K562 (cell line): ENCODE results near the gene CNP. TPM values are rescaled to one million over a fixed set of nuclear protein-coding genes. Genes with fewer than 3 reads are reported as not detected.

Experiments
- ATAC-seq: fragments of 200-7000 bp; cut with Tn5 transposase; 3 replicates; pipeline ENCODE4 v1.9.1; 2020; ENCODE audit warnings: moderate library complexity
- BruUV-seq: library from RNA; stranded (reverse); fragments of 400-500 nt; replicated peaks from 2 replicates; lab custom pipeline; 2021; lab: Mats Ljungman, UMichigan
- CTCF ChIA-PET: fragments of 300-600 bp; formaldehyde crosslinking; extraction: SDS; loops from one replicate; lab custom pipeline; 2021; ENCODE audit warnings: low intra/inter-chr PET ratio; lab: Yijun Ruan, JAX
- POLR2A ChIA-PET: fragments of 300-600, 350-650 bp; sonication (Branson Sonifier 250); formaldehyde crosslinking; extraction: SDS; loops from one replicate; lab custom pipeline; 2021; ENCODE audit warnings: antibody characterized with exemption, inconsistent platforms; lab: Yijun Ruan, JAX
- DNase-seq, 4 experiments: peaks; one replicate each; pipeline versions ENCODE4 v3.0.0 to v3.0.0-alpha.2; 2011 to 2018; ENCODE audit warnings: low spot score in 3 of 4, mixed read lengths in 3 of 4; ENCODE audit errors: extremely low read depth in 1 of 4
- FAIRE-seq: peaks from 2 replicates; lab custom pipeline; 2011; peaks lifted over from hg19 to GRCh38; lab: Jason Lieb, UNC
- H2AFZ ChIP-seq: 2 replicates; pipeline ENCODE4 v1.6.0; 2011; ENCODE audit warnings: low read depth, low read length, control low read depth, inconsistent platforms
- H3K27ac ChIP-seq: fragments of 200-600 bp; 3 replicates; pipeline ENCODE4 v1.8.0; 2011; ENCODE audit warnings: low read depth, mild to moderate bottlenecking, control low read depth, inconsistent platforms, low read length, moderate library complexity, mixed read lengths; ENCODE audit errors: extremely low read depth
- H3K27me3 ChIP-seq, 2 experiments: fragments of 300-600 bp in 1 of 2; 2 replicates in 1 of 2; 3 replicates in 1 of 2; pipeline versions ENCODE4 v1.6.0 to v1.8.0; 2011; ENCODE audit warnings: inconsistent platforms in 2 of 2, low read length in 2 of 2, mild to moderate bottlenecking in 1 of 2, mixed read lengths in 1 of 2, moderate library complexity in 1 of 2; ENCODE audit not compliant: control insufficient read depth in 2 of 2, insufficient read depth in 2 of 2
- H3K36me3 ChIP-seq: fragments of 300-600 bp; 3 replicates; pipeline ENCODE4 v1.8.0; 2011; ENCODE audit warnings: mild to moderate bottlenecking, low read length, inconsistent platforms; ENCODE audit not compliant: control insufficient read depth, insufficient read depth
- H3K4me1 ChIP-seq, 2 experiments: fragments of 200-600 bp in 1 of 2; replicated peaks in 1 of 2; 2 replicates in 1 of 2; 3 replicates in 1 of 2; pipeline versions ENCODE4 v1.5.1 to v1.8.0; 2011; ENCODE audit warnings: inconsistent platforms in 2 of 2, low read length in 2 of 2, mild to moderate bottlenecking in 1 of 2, mixed read lengths in 1 of 2, moderate library complexity in 1 of 2; ENCODE audit not compliant: control insufficient read depth in 2 of 2, insufficient read depth in 2 of 2
- H3K4me2 ChIP-seq: 2 replicates; pipeline ENCODE4 v1.6.1; 2011; ENCODE audit warnings: low read length, control low read depth, inconsistent platforms, mixed read lengths; ENCODE audit not compliant: insufficient read depth
- H3K4me3 ChIP-seq: fragments of 200-600 bp; sonication (generic), shearing (Covaris generic); 2 replicates; pipeline ENCODE4 v1.5.1; 2016; ENCODE audit warnings: control low read depth, inconsistent platforms
- H3K79me2 ChIP-seq: fragments of 200-600 bp; 3 replicates; pipeline ENCODE4 v1.8.0; 2011; ENCODE audit warnings: low read length, inconsistent platforms; ENCODE audit not compliant: control insufficient read depth, insufficient read depth
- H3K9ac ChIP-seq, 2 experiments: 2 replicates each; pipeline versions ENCODE4 v1.6.0 to v1.6.1; 2011; ENCODE audit warnings: low read depth in 2 of 2, low read length in 2 of 2, control low read depth in 1 of 2, inconsistent platforms in 1 of 2, mild to moderate bottlenecking in 1 of 2, mixed read lengths in 1 of 2; ENCODE audit not compliant: insufficient read depth in 1 of 2
- H3K9me1 ChIP-seq: one replicate; pipeline ENCODE4 v1.6.0; 2011; ENCODE audit warnings: inconsistent platforms, mild to moderate bottlenecking, low read length, moderate library complexity; ENCODE audit not compliant: control insufficient read depth, insufficient read depth
- H3K9me3 ChIP-seq: replicated peaks from 2 replicates; pipeline ENCODE4 v1.5.1; 2011; ENCODE audit warnings: low read depth, low read length, inconsistent platforms; ENCODE audit not compliant: control insufficient read depth, insufficient read depth
- H4K20me1 ChIP-seq: replicated peaks from 2 replicates; pipeline ENCODE4 v1.6.1; 2011; ENCODE audit warnings: low read length, inconsistent platforms, mixed read lengths; ENCODE audit not compliant: control insufficient read depth, insufficient read depth
- E2F1 ChIP-seq: sonication (generic); formaldehyde crosslinking; IDR thresholded peaks from 2 replicates; pipeline ENCODE4 v1.8.1; 2023; ENCODE audit warnings: mild to moderate bottlenecking, missing genetic modification reagents, moderate library complexity
- E2F6 ChIP-seq, 2 experiments: IDR thresholded peaks; 2 replicates each; pipeline ENCODE4 v1.6.1; 2011; ENCODE audit warnings: borderline replicate concordance in 1 of 2, control low read depth in 1 of 2, low read depth in 1 of 2, low read length in 1 of 2, mild to moderate bottlenecking in 1 of 2, mixed read lengths in 1 of 2, moderate library complexity in 1 of 2; ENCODE audit not compliant: insufficient read depth in 1 of 2, insufficient read length in 1 of 2, poor library complexity in 1 of 2, severe bottlenecking in 1 of 2; ENCODE audit errors: extremely low read depth in 1 of 2
- EP400 ChIP-seq: fragments of 450-650 bp; IDR thresholded peaks from 2 replicates; pipeline ENCODE4 v1.6.1; 2017; ENCODE audit warnings: antibody characterized with exemption, mild to moderate bottlenecking, moderate library complexity
- HDAC1 ChIP-seq, 2 experiments: fragments of 450-650 bp; IDR thresholded peaks; 2 replicates each; pipeline ENCODE4 v1.6.1; 2016 to 2017; ENCODE audit warnings: inconsistent platforms in 1 of 2, mild to moderate bottlenecking in 1 of 2, moderate library complexity in 1 of 2
- HEY1 ChIP-seq: fragments of 250-450 bp; sonication (Bioruptor Pico); IDR thresholded peaks from 2 replicates; pipeline ENCODE4 v1.5.0; 2020; ENCODE audit warnings: mild to moderate bottlenecking, moderate library complexity, borderline replicate concordance
- HMGN3 ChIP-seq: IDR thresholded peaks from 2 replicates; pipeline ENCODE4 v1.6.1; 2011; ENCODE audit warnings: borderline replicate concordance, low read depth, mild to moderate bottlenecking, mixed read lengths, low read length; ENCODE audit not compliant: insufficient read length; ENCODE audit errors: extremely low read depth
- KDM5B ChIP-seq: fragments of 200-600 bp; sonication (generic); IDR thresholded peaks from 2 replicates; pipeline ENCODE4 v1.6.1; 2012; ENCODE audit warnings: low read depth, mild to moderate bottlenecking, moderate library complexity, low read length, control low read depth, inconsistent platforms; ENCODE audit not compliant: insufficient replicate concordance
- LEF1 ChIP-seq: fragments of 450-650 bp; IDR thresholded peaks from 2 replicates; pipeline ENCODE4 v1.6.1; 2016; ENCODE audit warnings: mild to moderate bottlenecking
- MAZ ChIP-seq, 2 experiments: fragments of 450-650 bp in 1 of 2; sonication (generic) in 1 of 2; formaldehyde crosslinking; IDR thresholded peaks in 1 of 2; conservative IDR thresholded peaks in 1 of 2; 2 replicates each; pipeline versions ENCODE4 v1.4.0 to v1.5.0; 2020; ENCODE audit warnings: mild to moderate bottlenecking in 1 of 2, missing genetic modification reagents in 1 of 2
- MYC ChIP-seq, 2 experiments: fragments of 250-450 bp in 1 of 2; sonication (Bioruptor Pico) in 1 of 2; IDR thresholded peaks; 2 replicates each; pipeline versions ENCODE4 v1.5.1 to v1.6.1; 2012 to 2021; ENCODE audit warnings: low read depth in 2 of 2, borderline replicate concordance in 1 of 2, improper control_type of control experiment in 1 of 2, low read length in 1 of 2, mild to moderate bottlenecking in 1 of 2, moderate library complexity in 1 of 2
- POLR2AphosphoS5 ChIP-seq: IDR thresholded peaks from 2 replicates; pipeline ENCODE4 v1.6.1; 2011; ENCODE audit warnings: mild to moderate bottlenecking, low read depth, low read length, moderate library complexity; ENCODE audit not compliant: control insufficient read depth, insufficient read depth
- SAP30 ChIP-seq: fragments of 200-600 bp; sonication (generic); IDR thresholded peaks from 2 replicates; pipeline ENCODE4 v1.6.1; 2012; ENCODE audit warnings: borderline replicate concordance, low read depth, mild to moderate bottlenecking, moderate library complexity, low read length, control low read depth, inconsistent platforms; ENCODE audit not compliant: insufficient read depth, poor library complexity, severe bottlenecking
- ZBTB7A ChIP-seq: IDR thresholded peaks from 2 replicates; pipeline ENCODE4 v1.6.1; 2011; ENCODE audit warnings: low read depth, mild to moderate bottlenecking, low read length, moderate library complexity, borderline replicate concordance; ENCODE audit not compliant: control insufficient read depth
- ZNF583 ChIP-seq: fragments of 250-450 bp; sonication (Bioruptor Pico); IDR thresholded peaks from 2 replicates; pipeline ENCODE4 v1.4.0; 2020
- ZSCAN29 ChIP-seq: fragments of 450-650 bp; IDR thresholded peaks from 2 replicates; pipeline ENCODE4 v1.6.1; 2017
- WGBS: fragments of 100-300 bp; shearing (Covaris generic); methylation state at CpG from one replicate; pipeline ENCODE4 v1.1.6; 2016; ENCODE audit warnings: low coverage, mixed read lengths; ENCODE audit not compliant: insufficient coverage; ENCODE audit errors: missing lambda C conversion rate; 5-methylcytosine and 5-hydroxymethylcytosine counted together
- in situ Hi-C: fragments of 300-500 bp; cut with MboI; formaldehyde crosslinking; loops from 4 replicates; pipeline ENCODE4 v1.15.0; 2018; ENCODE audit warnings: inconsistent platforms, mixed read lengths
- intact Hi-C: fragments of 100-400 bp; cut with micrococcal nuclease; formaldehyde crosslinking; loops from 2 replicates; pipeline ENCODE4 v1.14.2; 2022
- polyA plus RNA-seq, 8 experiments: library from polyadenylated mRNA; depleted of rRNA in 4 of 8; stranded (reverse) in 5 of 8; unstranded in 3 of 8; fragments of >200 nt; fragmentation: Nextera tagmentation in 2 of 8; fragmentation: Illumina TruSeq in 1 of 8; extraction: Ambion mirVana in 2 of 8; extraction: Trizol in 1 of 8; gene quantifications; 2 replicates each; pipeline versions ENCODE4 v1.2.1 to v1.2.3, GENCODE V29; 2011 to 2014; ENCODE audit warnings: inconsistent platforms in 1 of 8, missing spikeins in 1 of 8
- total RNA-seq, 7 experiments: library from RNA; depleted of rRNA in 6 of 7; stranded (reverse); fragments of >200 nt in 6 of 7; fragmentation: Illumina TruSeq in 2 of 7; extraction: Trizol in 2 of 7; gene quantifications; 2 replicates each; pipeline versions ENCODE4 v1.2.1 to v1.2.3, GENCODE V29; 2011 to 2021; ENCODE audit warnings: low replicate concordance in 1 of 7

CNP gene
- total and polyA plus RNA-seq, 9 of the 15 experiments (the other 6 are each of a cell fraction or from before 2014, with no cell fraction given): 1.7 to 52.0 (median 29.1) TPM

- Histone ChIP-seq H3K79me2 (peaks cover 45% of the 10 kb centered on the region), H3K4me2 (peak overlapping the region; percentile 77), H2AFZ (peak overlapping the region; percentile 84), H3K9me3 (no peaks in the 10 kb centered on the region), H3K4me3 (peak overlapping the region; percentile 61), H3K36me3 (peaks cover 31% of the 10 kb centered on the region), H3K9ac (peak overlapping the region; percentile 60 to 93), H4K20me1 (peaks cover 14% of the 10 kb centered on the region), H3K4me1 (peaks cover 35 to 43% of the 10 kb centered on the region in 2 experiments), H3K27ac (peak overlapping the region; percentile 63), H3K27me3 (no peaks in the 10 kb centered on the region), H3K9me1 (no peaks in the 10 kb centered on the region)
- intact Hi-C loops: loop anchor here (5.0 kb wide), 1 partner anchor 38 kb away; no protein-coding TSS in a partner anchor
- POLR2A ChIA-PET: interaction anchor here (0.6 to 4.4 kb wide), 9 partner anchors 10 to 146 kb away, joined by 3 to 21 read pairs (median 5); partner anchors contain the start of genes CNP, DNAJC7, JUP and ODAD4
- FAIRE-seq (no peak), DNase-seq (peak in 2 of 4 experiments; percentile 66 to 73), ATAC-seq (peak; percentile 51)
- TSS peak; percentile 86 for BruUV-seq
- WGBS: 6% methylated on average over 22 of the region's 33 CpGs
- CTCF ChIA-PET: no interaction called here
- in situ Hi-C loops: no loop called here
- TF ChIP-seq E2F6 (IDR thresholded peaks at IDR 0.05; ENCODE audit: borderline replicate concordance in 1 of 2, extremely low read depth in 1 of 2, insufficient read depth in 1 of 2, insufficient read length in 1 of 2, low read depth in 1 of 2, low read length in 1 of 2, poor library complexity in 1 of 2, severe bottlenecking in 1 of 2): peak; percentile 53 to 54
- no peak for TF ChIP-seq ZNF583 (CRISPR knock-in tag)
- no peak for TF ChIP-seq E2F1 (CRISPR knock-in tag)
- TF ChIP-seq MYC (IDR thresholded peaks at IDR 0.05; ENCODE audit: low read depth, low read length): peak; percentile 64; the same call in 1 of the 2 replicates
- no peak for TF ChIP-seq MYC (CRISPR knock-in tag; IDR thresholded peaks at IDR 0.05; ENCODE audit: borderline replicate concordance, low read depth)
- no peak for TF ChIP-seq LEF1
- peak in 1 of 2 experiments; percentile 68; a peak in 2 of 4 replicates for TF ChIP-seq HDAC1 (IDR thresholded peaks at IDR 0.05)
- TF ChIP-seq ZBTB7A: peak; percentile 55; the same call in 1 of the 2 replicates
- peak; percentile 60; the same call in 1 of the 2 replicates for TF ChIP-seq EP400
- TF ChIP-seq HEY1 (CRISPR knock-in tag): no peak
- no peak for TF ChIP-seq ZSCAN29
- TF ChIP-seq POLR2AphosphoS5: peak; percentile 2; the same call in 1 of the 2 replicates
- TF ChIP-seq KDM5B: peak; percentile 19
- TF ChIP-seq SAP30: peak; percentile 27
- peak; percentile 28 for TF ChIP-seq HMGN3
- peak in 1 of 2 experiments; percentile 68; a peak in 2 of 4 replicates for TF ChIP-seq MAZ (CRISPR knock-in tag; conservative IDR thresholded peaks at IDR 0.05 in 1 of 2, IDR thresholded peaks at IDR 0.05 in 1 of 2)
Observed at GRCh38 chr17:41919165-41919817, 47.3 kb upstream of the CNP start.
